ENCODE results near the gene CALR3.

Gene CALR3

GRCh38 chr19:16445238-16446107 is 50.5 kb downstream of the CALR3 start:
- DNase-seq, result no peak
- in situ Hi-C loops (cut with HindIII; ENCODE audit: low pct_ligation_motif_present, low pct_unique_long_range_greater_than_20kb, low sequenced_read_pairs), result no loop called here

- in situ Hi-C loops (cut with HindIII; ENCODE audit: low pct_ligation_motif_present, low pct_unique_long_range_greater_than_20kb, low sequenced_read_pairs), result no loop called here
- no peak for DNase-seq
Observed at GRCh38 chr19:16444269-16444600, 51.7 kb downstream of the CALR3 start.

DNA sequence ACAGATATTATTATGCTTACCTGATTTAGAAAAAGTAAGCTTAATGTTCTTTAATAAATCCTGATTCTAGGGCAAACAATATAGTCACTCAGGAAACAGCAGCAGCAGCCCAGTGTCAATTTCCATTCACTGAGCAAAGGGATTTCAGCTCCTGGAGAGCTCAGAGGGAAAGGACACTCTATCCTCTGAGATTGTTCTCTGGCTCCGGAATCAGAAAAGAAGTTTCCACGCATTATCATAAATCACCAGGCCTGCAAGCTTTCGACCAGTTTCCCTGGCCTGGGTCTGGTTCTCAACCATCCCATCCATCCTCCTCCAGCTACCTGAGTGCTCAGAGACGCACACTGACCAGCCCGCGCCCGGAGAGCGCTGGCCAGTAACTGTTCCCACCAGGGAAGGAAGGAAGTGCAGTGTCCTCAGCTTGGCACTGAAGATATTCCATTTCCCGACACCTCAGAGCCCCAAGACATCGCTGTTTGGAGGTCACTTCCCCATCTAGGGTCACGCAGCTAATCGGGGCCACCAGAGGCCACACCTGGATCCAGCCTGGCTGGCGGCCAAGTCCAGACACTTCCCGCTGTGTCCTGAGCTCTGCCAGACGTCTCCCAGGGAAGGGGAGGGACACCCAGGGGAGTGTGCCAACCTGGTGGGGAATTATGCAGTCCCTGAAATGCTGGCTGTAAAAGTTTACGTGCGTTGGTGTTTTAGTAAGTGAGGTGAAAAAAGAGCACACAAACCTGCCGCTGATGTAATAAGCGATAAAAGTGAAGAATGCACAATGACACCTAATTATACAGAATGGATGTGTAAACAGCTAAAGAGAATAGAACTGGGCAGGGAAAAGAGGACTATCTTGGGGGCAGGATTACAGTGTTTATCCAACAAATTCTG is 53.3 kb downstream of the CALR3 start:
- in situ Hi-C loops (cut with HindIII; ENCODE audit: low pct_ligation_motif_present, low pct_unique_long_range_greater_than_20kb, low sequenced_read_pairs), result no loop called here
- DNase-seq, result no peak

DNA sequence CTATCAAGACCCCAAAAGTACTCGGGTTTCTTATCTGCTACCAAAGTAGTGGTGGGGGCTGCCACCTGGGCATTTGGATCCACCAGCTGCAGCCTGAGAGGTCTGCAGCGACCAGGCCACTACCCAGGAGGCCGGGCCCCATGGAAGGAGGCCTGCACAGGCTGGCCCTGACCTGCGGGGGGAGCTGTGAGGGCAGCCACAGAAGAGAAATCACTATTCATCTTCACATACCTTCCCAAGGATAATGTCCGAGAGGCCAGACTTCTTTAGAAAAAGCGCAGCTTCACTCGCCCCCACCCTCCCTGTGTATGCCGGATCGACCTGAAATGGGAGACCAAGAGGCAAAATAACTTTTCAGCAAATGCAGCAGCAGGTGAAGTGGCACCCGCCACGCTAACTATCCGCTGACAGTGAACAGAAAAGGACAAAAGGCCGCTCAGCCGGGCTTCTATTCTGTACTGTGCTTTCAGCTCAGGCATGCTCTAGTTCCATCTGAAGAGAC is 54.3 kb downstream of the CALR3 start:
- peak; percentile 35 for DNase-seq
- in situ Hi-C loops (cut with HindIII; ENCODE audit: low pct_ligation_motif_present, low pct_unique_long_range_greater_than_20kb, low sequenced_read_pairs), result no loop called here

DNA sequence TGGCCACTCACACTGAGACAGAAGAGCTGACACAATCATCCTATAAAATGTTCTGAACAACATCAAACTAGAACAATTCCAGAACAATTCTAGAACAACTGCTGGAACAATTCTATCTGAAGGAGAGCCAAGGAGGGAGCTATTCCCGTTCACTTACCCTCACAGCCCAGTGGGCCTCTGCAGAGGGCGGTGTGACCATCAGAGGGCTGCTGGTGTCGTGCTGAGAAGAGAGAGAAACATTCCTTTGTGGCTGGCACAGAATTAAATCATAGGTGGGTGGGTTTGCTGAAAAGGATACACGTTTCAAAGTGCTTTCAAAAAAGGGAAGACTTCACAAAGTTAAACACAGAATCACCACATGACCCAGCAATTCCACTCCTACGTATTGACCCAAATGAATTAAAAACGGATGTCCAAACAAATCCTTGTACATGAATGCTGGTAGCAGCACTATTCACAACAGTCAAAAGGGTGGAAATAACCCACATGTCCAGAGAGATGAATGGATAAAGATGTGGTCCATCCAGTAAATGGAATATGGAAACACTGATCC is 59.1 kb downstream of the CALR3 start:
- in situ Hi-C loops (cut with HindIII; ENCODE audit: low pct_ligation_motif_present, low pct_unique_long_range_greater_than_20kb, low sequenced_read_pairs), result no loop called here
- no peak for DNase-seq

- DNase-seq, result no peak
- in situ Hi-C loops (cut with HindIII; ENCODE audit: low pct_ligation_motif_present, low pct_unique_long_range_greater_than_20kb, low sequenced_read_pairs), result no loop called here
Observed at GRCh38 chr19:16435999-16436650, 59.8 kb downstream of the CALR3 start.

DNA sequence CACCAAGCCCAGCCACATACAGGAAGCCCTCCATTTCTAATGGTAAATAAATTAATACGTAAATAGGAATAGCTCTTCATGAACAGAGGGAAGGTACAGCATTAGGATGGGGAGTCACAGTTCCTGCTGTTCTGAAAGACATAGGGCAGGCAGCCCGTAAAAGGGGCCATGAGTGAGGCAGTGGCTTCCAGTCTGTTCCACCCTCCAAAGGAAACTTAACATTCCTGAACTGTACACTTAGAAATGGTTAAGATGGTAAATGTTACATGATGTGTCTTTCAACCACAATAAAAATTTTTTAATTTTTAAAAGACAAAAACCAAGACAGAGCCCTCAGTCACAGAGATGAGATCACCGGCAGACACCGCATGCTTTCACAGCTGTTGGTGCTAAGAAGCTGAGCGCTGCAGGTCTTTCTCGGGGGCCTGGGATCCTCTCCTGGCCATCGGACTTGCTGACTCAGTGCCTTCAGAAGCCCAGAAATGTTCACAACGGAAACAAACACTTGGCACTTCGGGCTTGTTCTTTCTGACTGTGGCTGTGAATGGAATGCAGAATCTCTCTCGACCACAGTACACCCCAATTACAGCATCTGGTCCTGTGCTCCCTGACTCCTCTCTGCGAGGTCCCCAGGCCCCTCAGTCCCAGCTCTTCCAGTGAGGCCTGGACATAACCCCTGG is 60.6 kb downstream of the CALR3 start:
- DNase-seq, result peak; percentile 93
- in situ Hi-C loops (cut with HindIII; ENCODE audit: low pct_ligation_motif_present, low pct_unique_long_range_greater_than_20kb, low sequenced_read_pairs), result no loop called here

DNA sequence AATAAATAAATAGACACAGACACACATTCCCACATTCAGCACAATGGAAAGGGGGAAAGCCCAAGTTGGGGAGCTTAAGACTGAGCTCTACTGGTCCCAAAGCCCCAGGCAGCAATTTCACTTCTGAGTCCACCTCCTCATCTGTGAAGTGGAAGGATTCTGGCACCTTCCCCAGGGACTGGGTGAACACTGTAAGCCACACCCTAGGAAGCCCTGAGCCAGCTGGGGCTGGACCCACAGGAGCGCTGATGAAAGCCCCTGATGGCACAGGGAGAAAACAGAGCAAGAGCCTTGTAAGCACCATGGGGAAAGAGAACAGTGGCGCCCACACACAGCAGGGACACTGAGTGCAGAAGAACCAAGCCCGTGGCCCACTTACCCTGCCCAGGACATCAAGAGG is 62.0 kb downstream of the CALR3 start:
- no peak for DNase-seq
- in situ Hi-C loops (cut with HindIII; ENCODE audit: low pct_ligation_motif_present, low pct_unique_long_range_greater_than_20kb, low sequenced_read_pairs), result no loop called here

DNA sequence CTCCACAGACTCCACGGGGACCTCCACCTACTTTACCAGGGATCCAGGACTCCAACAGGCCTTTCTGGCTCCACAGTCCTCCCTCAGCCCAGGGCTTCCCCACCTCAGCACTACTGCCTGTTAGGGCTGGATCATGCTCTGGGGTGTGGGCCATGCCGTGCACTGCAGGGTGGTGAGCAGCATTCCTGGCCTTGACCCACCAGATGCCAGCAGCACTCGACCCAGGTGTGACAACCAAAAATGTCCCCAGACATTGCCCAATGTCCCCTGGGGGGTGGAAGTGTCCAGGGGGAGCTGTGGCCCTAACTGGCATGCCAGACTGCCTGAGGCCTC is 66.2 kb downstream of the CALR3 start:
- no peak for DNase-seq
- in situ Hi-C loops (cut with HindIII; ENCODE audit: low pct_ligation_motif_present, low pct_unique_long_range_greater_than_20kb, low sequenced_read_pairs), result no loop called here

- in situ Hi-C loops (cut with HindIII; ENCODE audit: low pct_ligation_motif_present, low pct_unique_long_range_greater_than_20kb, low sequenced_read_pairs), result no loop called here
- peak; percentile 66 for DNase-seq
Observed at GRCh38 chr19:16429066-16429758, 66.8 kb downstream of the CALR3 start.

Data from ACHN (cell line).